Head of caudate nucleus (tissue), 42 donors: ENCODE results near the gene RCBTB1.
"Not testable (repeated sequence)": the region's sequence is repeated elsewhere in the genome, so short reads cannot be mapped to it uniquely, and the experiment has no call there.

ENCODE experiments used
- DNase-seq, 42 donors: peaks; one replicate each; pipeline versions ENCODE4 v3.0.0 to v3.0.0-alpha.2; 2020 to 2021; ENCODE audit warnings: mixed read lengths in 7 of 42
- intact Hi-C: fragments of 100-400 bp; cut with DNase I; formaldehyde crosslinking; loops from one replicate; pipeline ENCODE4 v1.15.0; 2022

RCBTB1 gene

GRCh38 chr13:49567491-49567890, 17.9 kb downstream of the RCBTB1 start:
- intact Hi-C loops = no loop called here

GRCh38 chr13:49566461-49566860, 18.9 kb downstream of the RCBTB1 start:
- intact Hi-C loops = no loop called here
- DNase-seq = no peak

More at GRCh38 chr13:49567491-49567890, 17.9 kb downstream of the RCBTB1 start:
- no peak for DNase-seq

GRCh38 chr13:49565461-49565860, 19.9 kb downstream of the RCBTB1 start:
- intact Hi-C loops = not testable (repeated sequence)

GRCh38 chr13:49563516-49563915, 21.8 kb downstream of the RCBTB1 start:
- intact Hi-C loops = no loop called here
- peak in 1 of 42 donors; percentile 25 for DNase-seq

More at GRCh38 chr13:49565461-49565860, 19.9 kb downstream of the RCBTB1 start:
- DNase-seq = not testable (repeated sequence)

- DNase-seq = no peak
- intact Hi-C loops = no loop called here
Measured at GRCh38 chr13:49561062-49561410, 24.3 kb downstream of the RCBTB1 start.

GRCh38 chr13:49560270-49561061, 24.9 kb downstream of the RCBTB1 start:
- intact Hi-C loops = no loop called here
- peak in 8 of 42 donors; percentile 16 to 72 (median 24) for DNase-seq

- intact Hi-C loops = no loop called here
- DNase-seq = no peak
Measured at GRCh38 chr13:49559006-49559405, 26.4 kb downstream of the RCBTB1 start.

- no peak for DNase-seq
- intact Hi-C loops = no loop called here
Measured at GRCh38 chr13:49554387-49554786, 31.0 kb downstream of the RCBTB1 start.

GRCh38 chr13:49553888-49554287, 31.5 kb downstream of the RCBTB1 start:
- intact Hi-C loops = no loop called here
- DNase-seq = no peak

- intact Hi-C loops = no loop called here
- no peak for DNase-seq
Measured at GRCh38 chr13:49550942-49551644, 34.3 kb downstream of the RCBTB1 start.

GRCh38 chr13:49549289-49549688, 36.1 kb downstream of the RCBTB1 start:
- intact Hi-C loops = no loop called here
- DNase-seq = no peak

GRCh38 chr13:49546561-49546960, 38.8 kb downstream of the RCBTB1 start:
- intact Hi-C loops = no loop called here

GRCh38 chr13:49545661-49546060, 39.7 kb downstream of the RCBTB1 start:
- intact Hi-C loops = no loop called here
- DNase-seq = no peak

More at GRCh38 chr13:49546561-49546960, 38.8 kb downstream of the RCBTB1 start:
- no peak for DNase-seq

GRCh38 chr13:49543656-49544055, 41.7 kb downstream of the RCBTB1 start:
- intact Hi-C loops = no loop called here
- DNase-seq = no peak

GRCh38 chr13:49540552-49540951, 44.8 kb downstream of the RCBTB1 start:
- intact Hi-C loops = no loop called here

GRCh38 chr13:49539746-49540145, 45.6 kb downstream of the RCBTB1 start:
- intact Hi-C loops = no loop called here

More at GRCh38 chr13:49540552-49540951, 44.8 kb downstream of the RCBTB1 start:
- DNase-seq = peak in 4 of 42 donors; percentile 18 to 29 (median 23)

GRCh38 chr13:49539313-49539712, 46.0 kb downstream of the RCBTB1 start:
- intact Hi-C loops = no loop called here
- no peak for DNase-seq

More at GRCh38 chr13:49539746-49540145, 45.6 kb downstream of the RCBTB1 start:
- no peak for DNase-seq

GRCh38 chr13:49538404-49538803, 47.0 kb downstream of the RCBTB1 start:
- no peak for DNase-seq
- intact Hi-C loops = no loop called here

GRCh38 chr13:49536144-49536873, 49.0 kb downstream of the RCBTB1 start:
- DNase-seq = no peak
- intact Hi-C loops = no loop called here
